HFFc6 (cell line): ENCODE results near the gene TRIML1. TPM values are rescaled to one million over a fixed set of nuclear protein-coding genes. Genes with fewer than 3 reads are reported as not detected.

Experiments used
- DNase-seq: peaks from one replicate; pipeline ENCODE4 v3.0.0-alpha.2; 2018
- H3K27ac Mint-ChIP-seq: 2 replicates; pipeline ENCODE4 v1.8.0; 2020; ENCODE audit warnings: mild to moderate bottlenecking, mixed read lengths
- H3K27me3 Mint-ChIP-seq: 2 replicates; pipeline ENCODE4 v1.8.0; 2021; ENCODE audit warnings: mild to moderate bottlenecking, moderate library complexity, mixed read lengths; ENCODE audit not compliant: insufficient read depth
- H3K36me3 Mint-ChIP-seq: 2 replicates; pipeline ENCODE4 v1.8.0; 2021; ENCODE audit warnings: low read depth, mixed read lengths
- H3K4me1 Mint-ChIP-seq: 2 replicates; pipeline ENCODE4 v1.8.0; 2020; ENCODE audit warnings: low read depth, mixed read lengths
- H3K4me3 Mint-ChIP-seq: 2 replicates; pipeline ENCODE4 v1.8.0; 2020; ENCODE audit warnings: mild to moderate bottlenecking, moderate library complexity, mixed read lengths
- H3K9me3 Mint-ChIP-seq: 2 replicates; pipeline ENCODE4 v1.8.0; 2020; ENCODE audit warnings: mild to moderate bottlenecking, mixed read lengths
- CTCF ChIP-seq: fragments of 200-600 bp; sonication (generic); IDR thresholded peaks from 2 replicates; pipeline ENCODE4 v1.5.0; 2021; ENCODE audit warnings: antibody characterized with exemption, mild to moderate bottlenecking
- total RNA-seq, 6 experiments: library from RNA; stranded (reverse); fragmentation: NEBNext Ultra II Directional; extraction: Animal tissue kit (Norgen Biotek cat#: 25700); gene quantifications; 2 replicates in 1 of 6; 3 replicates in 5 of 6; pipeline ENCODE4 v1.2.3, GENCODE V29; 2021

Gene TRIML1
- total RNA-seq, 6 experiments from 2014 or later, result not detected

DNA sequence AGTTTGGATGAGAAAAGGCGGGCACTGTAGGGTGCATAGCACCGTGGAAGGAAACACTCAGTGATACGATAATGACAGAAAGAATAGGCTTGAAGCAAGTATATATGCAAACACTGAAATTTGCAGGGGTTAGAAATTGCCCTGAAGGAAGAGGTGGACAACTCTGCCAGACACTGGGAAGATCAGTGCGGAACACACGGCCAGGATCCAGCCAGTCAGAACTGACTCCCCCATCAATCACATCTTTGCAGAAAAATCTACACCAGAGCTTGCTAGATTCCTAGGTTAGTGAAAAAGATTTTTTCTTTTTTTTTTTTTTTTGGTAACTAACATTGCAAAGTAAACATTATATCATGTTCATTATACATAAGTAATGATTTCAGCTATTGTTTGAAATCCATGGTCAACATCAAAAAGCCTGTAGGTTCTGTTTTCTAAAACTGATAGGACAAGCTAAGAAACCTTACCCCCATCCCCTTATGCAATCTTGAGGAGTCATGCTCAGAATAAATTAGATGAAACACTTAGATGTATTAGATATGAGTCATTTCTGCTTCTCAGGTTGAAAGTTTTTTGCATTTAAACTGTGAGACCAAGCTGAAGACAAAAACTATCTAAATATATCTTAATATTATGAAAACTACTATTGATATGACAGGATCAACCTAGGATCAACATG is 38.9 kb downstream of the TRIML1 start:
- TF ChIP-seq CTCF, result no peak
- Mint-ChIP-seq H3K9me3 (peaks cover 30% of the 10 kb centered on the region), H3K4me3 (no peak overlapping the region), H3K36me3 (no peaks in the 10 kb centered on the region), H3K27me3 (no peaks in the 10 kb centered on the region), H3K27ac (no peak overlapping the region), H3K4me1 (no peaks in the 10 kb centered on the region)
- DNase-seq, result no peak

DNA sequence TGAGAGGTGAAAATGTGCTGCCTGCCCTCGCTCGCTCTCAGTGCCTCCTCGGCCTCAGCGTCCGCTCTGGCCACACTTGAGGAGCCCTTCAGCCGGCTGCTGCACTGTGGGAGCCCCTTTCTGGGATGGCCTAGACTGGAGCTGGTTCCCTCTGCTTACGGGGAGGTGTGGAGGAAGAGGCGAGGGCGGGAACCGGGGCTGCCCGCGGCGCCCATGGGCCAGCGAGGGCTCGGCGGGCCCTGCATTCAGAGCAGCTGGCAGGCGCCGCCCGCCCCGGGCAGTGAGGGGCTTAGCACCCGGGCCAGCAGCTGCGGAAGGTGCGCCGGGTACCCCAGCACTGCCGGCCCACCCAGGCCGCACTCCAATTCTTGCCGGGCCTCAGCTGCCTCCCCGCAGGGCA is 39.6 kb downstream of the TRIML1 start:
- H3K27me3 Mint-ChIP-seq, result no peaks in the 10 kb centered on the region

GRCh38 chr4:188187106-188187505 is 47.9 kb downstream of the TRIML1 start:
- TF ChIP-seq CTCF, result no peak
- H3K9me3 Mint-ChIP-seq, result peaks cover 9% of the 10 kb centered on the region; the same call in 1 of the 2 replicates
- H3K4me3 Mint-ChIP-seq, result no peak overlapping the region
- no peaks in the 10 kb centered on the region for H3K4me1 Mint-ChIP-seq
- DNase-seq, result no peak
- H3K27ac Mint-ChIP-seq, result no peak overlapping the region
- no peaks in the 10 kb centered on the region for H3K36me3 Mint-ChIP-seq
- 0 out of 2 replicates have a peak, but pooled peaks cover 2% of the 10 kb centered on the region for H3K27me3 Mint-ChIP-seq

More for the DNA sequence above, 39.6 kb downstream of the TRIML1 start:
- Mint-ChIP-seq H3K4me3 (no peak overlapping the region), H3K4me1 (no peaks in the 10 kb centered on the region), H3K27ac (no peak overlapping the region), H3K9me3 (peaks cover 34% of the 10 kb centered on the region), H3K36me3 (no peaks in the 10 kb centered on the region)
- TF ChIP-seq CTCF, result no peak
- no peak for DNase-seq

GRCh38 chr4:188190461-188190860 is 51.2 kb downstream of the TRIML1 start:
- no peak for TF ChIP-seq CTCF
- no peaks in the 10 kb centered on the region for H3K4me1 Mint-ChIP-seq
- no peak overlapping the region for H3K4me3 Mint-ChIP-seq
- H3K36me3 Mint-ChIP-seq, result no peaks in the 10 kb centered on the region
- peaks cover 10% of the 10 kb centered on the region; the same call in 1 of the 2 replicates for H3K9me3 Mint-ChIP-seq
- no peak overlapping the region for H3K27ac Mint-ChIP-seq
- DNase-seq, result no peak
- 0 out of 2 replicates have a peak, but pooled peaks cover 2% of the 10 kb centered on the region for H3K27me3 Mint-ChIP-seq

DNA sequence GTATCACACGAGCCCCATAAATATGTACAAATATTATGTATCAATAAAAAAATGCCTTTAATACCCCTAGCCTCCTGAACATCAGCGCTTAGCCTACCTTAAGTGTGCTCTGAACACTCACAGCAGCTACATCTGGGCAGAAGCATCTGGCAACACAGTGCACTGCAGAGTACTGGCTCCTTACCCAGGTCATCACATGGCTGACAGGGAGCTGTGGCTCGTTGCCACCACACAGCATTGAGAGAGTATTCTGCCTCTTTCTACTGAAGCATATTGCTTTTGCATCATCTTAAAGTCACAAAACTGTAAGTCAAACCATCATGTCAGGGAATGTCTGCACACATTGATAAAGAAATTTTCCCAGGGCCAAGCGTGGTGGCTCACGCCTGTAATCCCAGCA is 55.2 kb downstream of the TRIML1 start:
- peaks cover 7% of the 10 kb centered on the region; the same call in 1 of the 2 replicates for H3K4me1 Mint-ChIP-seq
- no peak overlapping the region for H3K4me3 Mint-ChIP-seq
- TF ChIP-seq CTCF, result no peak
- no peak overlapping the region for H3K27ac Mint-ChIP-seq
- H3K9me3 Mint-ChIP-seq, result peaks cover 15% of the 10 kb centered on the region; the same call in 1 of the 2 replicates
- H3K36me3 Mint-ChIP-seq, result no peaks in the 10 kb centered on the region
- no peak for DNase-seq
- H3K27me3 Mint-ChIP-seq, result peaks cover 4% of the 10 kb centered on the region
